GM10847 (cell line): Measurements from ENCODE around the gene SLC40A1.

ENCODE experiments used
- POLR2A ChIP-seq: IDR thresholded peaks from 2 replicates; pipeline ENCODE4 v1.6.1; 2011; ENCODE audit not compliant: insufficient read length; ENCODE audit errors: extremely low read depth

Gene SLC40A1

DNA sequence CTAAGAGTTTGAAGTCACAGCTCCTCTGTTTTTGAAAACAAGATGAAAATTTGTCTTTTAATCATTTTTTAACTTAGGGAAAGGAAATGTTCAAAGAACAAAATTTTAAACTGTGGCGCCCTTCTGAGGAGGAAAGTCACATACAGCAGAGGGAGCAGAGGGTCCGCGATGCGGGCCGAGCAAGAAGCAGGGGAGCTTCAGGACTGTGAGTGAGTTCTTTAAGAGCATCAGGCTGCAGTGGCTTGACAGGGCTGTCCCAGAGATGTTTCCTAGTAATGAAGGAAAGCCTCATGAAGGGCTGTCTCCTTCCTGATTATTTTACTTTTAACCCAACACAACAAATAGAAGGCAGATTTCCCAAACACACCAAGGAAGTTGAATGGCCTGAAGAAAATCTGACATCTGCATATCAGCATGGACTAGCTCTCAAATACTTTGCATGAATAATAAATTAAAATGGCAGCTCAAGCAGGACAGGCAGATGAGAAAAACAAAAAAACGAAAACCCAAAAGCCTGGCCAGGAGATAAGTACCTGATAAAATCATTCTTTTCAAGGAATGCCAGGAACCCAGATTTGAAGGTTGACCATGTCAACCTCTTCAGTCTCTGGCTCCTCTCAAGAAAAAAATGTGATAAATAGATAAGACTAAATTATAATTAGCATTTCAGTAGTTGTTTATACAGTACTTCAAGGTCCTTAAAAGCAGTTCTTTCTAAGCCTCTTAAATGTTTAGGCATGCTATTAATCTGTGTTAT is 60.8 kb downstream of the SLC40A1 start:
- TF ChIP-seq POLR2A: no peak

DNA sequence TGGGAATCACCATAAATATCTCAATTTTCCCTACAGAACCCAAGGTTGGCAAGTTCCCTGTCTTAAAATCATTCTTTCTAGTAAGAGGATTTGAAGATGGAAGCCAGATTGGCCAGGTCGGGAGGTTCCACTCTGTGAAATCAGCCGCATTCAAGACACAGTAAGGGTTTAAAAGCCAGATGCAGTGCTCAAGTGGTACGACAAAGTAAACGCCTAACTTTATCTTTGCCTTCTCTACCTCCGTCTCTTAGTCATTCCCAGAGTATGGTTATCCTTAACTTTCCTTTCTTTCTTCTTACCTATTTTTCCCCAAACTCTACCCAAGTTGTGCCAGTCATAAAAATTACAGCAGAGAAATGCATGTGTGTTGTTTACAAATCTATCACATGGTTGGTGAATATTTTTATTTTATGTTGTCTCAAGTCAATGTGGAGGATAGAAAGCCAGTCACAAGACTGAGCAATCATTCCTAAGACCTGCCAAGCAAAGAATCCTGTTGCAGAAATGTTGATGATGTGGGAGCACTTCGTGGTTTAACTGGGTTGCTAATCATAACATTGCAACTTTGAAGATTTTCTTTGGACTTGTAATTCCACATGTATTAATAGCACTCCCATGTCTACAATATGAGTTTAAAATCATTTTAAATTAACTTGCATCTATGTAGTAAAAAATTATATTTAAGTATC is 62.6 kb downstream of the SLC40A1 start:
- TF ChIP-seq POLR2A: no peak

DNA sequence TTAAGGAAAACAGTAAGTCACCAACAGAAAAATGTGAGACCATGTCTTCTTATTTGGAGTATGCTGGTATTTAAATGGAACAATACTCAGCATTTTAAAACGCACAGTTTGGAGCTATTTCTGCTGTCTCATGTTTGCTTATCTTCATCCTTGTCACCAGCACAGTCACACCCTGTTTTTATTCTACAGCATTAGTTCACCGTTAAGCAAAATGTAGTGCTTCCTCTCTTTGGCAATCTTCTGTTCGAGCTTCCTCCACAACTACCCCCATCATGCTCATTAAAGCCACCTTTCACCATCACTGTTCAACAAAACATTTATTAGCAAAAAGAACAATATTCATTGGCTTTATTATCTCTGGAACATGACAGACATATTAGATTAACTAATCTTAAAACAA is 64.0 kb downstream of the SLC40A1 start:
- TF ChIP-seq POLR2A: no peak

DNA sequence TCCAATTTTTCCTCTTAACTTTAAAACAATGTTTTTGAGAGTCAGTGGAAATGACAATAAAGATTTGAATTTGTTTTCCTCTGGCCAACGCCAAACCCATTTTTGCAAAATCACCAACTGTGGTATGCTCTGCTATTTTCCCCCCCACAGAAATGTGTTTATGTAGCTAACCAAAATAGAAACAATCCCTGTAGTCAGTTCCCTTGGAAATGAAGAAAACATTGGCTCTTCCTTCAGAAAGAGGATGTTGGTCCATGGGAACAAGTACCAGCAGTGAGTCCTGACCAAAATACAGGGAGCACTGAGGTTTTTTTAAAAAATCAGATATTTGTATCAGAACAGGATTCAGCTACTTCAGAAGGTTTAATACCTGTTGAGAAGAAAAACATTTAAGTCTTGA is 65.3 kb downstream of the SLC40A1 start:
- no peak for TF ChIP-seq POLR2A

DNA sequence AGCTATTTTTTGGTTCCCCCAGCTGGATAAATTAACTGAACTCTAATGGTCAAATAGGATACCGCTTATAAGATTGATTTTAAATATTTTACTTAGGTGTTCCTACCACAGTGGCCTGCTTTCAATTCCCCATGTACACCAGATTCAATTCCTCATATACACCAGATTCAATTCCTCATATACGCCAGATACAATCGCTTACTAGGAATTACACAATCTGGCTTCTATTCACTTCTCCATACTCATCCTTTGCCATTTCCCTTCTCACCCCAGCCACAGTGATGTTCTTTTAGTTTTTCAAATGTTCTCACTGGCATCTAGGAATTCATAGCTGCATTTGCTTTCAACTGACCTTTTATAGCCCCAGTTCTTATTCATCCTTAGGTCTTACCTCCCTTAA is 66.5 kb downstream of the SLC40A1 start:
- no peak for TF ChIP-seq POLR2A

DNA sequence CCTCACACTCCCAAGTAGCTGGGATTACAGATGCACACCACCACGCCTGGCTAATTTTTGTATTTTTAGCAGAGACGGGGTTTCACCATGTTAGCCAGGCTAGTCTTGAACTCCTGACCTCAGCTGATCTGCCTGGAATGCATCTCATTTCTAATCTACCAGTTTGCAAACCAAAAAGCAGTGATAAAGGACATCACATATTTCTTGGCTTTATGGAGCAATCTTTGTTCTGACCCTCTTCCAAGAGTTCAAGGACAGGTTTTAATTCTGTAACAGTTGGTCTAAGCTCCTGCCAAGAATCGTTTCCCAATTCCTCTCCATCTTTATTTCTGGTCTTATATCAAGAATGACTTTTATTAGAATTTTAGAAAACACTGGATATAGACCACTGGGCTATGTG is 67.7 kb downstream of the SLC40A1 start:
- TF ChIP-seq POLR2A: no peak

DNA sequence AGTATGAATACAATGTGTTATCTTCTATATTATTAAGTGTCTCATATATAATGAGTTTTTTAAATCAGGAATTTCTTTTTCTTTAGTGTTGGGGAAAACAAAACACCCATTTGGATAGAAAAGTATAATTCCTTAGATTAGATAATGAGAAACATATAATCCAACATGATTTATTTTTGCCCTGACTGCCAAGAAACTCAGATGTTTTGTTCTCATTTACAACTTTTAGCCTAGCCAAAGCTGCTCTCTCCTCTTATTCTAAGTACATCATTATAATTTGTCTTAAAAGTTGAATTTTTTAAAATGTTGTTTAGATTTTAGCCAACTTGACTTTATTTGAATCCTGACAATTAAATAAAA is 68.6 kb downstream of the SLC40A1 start:
- no peak for TF ChIP-seq POLR2A

DNA sequence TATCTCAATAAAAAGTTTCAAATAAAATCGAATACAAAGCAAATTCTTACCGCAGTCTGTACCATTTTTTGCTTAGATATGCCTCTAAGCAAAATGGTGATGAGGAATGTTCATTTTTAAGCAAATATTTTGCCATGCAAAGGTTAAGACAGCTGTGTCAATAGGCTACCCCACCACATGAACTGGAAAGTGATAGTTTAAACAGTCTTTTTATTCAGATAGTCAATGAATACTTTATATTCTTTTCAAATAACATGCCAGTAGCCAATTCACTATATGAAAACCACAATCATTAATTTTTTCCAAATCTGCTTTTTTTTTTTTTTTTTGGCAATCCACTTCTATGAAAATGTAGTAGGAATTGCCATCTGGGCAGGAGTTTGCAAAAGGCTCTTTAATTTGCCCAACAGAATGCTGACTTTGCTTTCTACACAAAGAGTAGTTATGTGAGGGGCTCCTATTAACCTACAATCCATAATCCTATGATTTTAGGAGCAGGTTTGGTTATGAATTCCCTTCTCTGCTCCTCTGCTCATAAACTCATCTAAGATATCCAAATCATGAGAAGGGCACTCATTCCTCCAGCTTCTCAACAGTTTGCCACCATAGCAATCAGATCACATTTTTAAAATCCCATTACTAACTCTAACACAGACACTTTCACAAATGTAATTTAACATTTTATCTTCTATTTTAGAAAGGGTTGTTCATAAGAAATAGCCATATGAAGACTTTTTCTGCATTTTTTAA is 69.2 kb downstream of the SLC40A1 start:
- no peak for TF ChIP-seq POLR2A
